Measurements from ENCODE around the gene CEP250. TPM values are rescaled to one million over a fixed set of nuclear protein-coding genes. Genes with fewer than 3 reads are reported as not detected.

The CEP250 gene
- total RNA-seq, 2 donors from 2014 or later, result 13.0 to 18.9 TPM

- DNase-seq (ENCODE audit: low spot score), result no peak
- Histone ChIP-seq H3K4me1 (no peaks in the 10 kb centered on the region), H3K36me3 (peaks cover 20% of the 10 kb centered on the region), H3K27ac (no peak overlapping the region), H3K4me3 (no peak overlapping the region), H3K9me3 (no peaks in the 10 kb centered on the region), H3K27me3 (no peaks in the 10 kb centered on the region)
- no peak for TF ChIP-seq CTCF (IDR thresholded peaks at IDR 0.05)
Observed at GRCh38 chr20:35559042-35559693, 103.8 kb downstream of the CEP250 start.

DNA sequence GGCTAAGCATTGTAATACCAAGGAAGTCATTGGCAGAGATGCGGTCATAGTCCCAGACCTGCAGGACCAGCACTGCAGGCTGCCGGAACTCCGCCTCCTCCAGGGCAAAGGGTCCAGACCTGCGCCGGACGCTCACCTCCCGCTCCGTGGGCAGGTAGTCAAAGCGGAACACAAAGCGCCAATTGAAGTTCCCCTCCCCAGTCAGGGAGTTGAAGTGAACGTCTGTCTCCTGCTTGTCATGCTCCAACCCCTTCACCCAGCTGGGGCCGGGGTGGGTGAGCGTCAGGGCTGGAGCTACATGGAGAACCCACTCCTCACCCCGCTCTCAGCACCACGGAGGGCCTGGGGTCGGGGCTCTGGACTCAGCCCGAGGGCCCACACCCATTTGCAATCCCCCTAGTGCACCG lies 104.7 kb downstream of the CEP250 start:
- H3K27me3 ChIP-seq, result no peaks in the 10 kb centered on the region
- H3K4me3 ChIP-seq, result no peak overlapping the region
- H3K4me1 ChIP-seq, result no peaks in the 10 kb centered on the region
- H3K36me3 ChIP-seq, result peaks cover 14% of the 10 kb centered on the region
- H3K9me3 ChIP-seq, result no peaks in the 10 kb centered on the region
- no peak for TF ChIP-seq CTCF (IDR thresholded peaks at IDR 0.05)
- H3K27ac ChIP-seq, result no peak overlapping the region
- no peak for DNase-seq (ENCODE audit: low spot score)

DNA sequence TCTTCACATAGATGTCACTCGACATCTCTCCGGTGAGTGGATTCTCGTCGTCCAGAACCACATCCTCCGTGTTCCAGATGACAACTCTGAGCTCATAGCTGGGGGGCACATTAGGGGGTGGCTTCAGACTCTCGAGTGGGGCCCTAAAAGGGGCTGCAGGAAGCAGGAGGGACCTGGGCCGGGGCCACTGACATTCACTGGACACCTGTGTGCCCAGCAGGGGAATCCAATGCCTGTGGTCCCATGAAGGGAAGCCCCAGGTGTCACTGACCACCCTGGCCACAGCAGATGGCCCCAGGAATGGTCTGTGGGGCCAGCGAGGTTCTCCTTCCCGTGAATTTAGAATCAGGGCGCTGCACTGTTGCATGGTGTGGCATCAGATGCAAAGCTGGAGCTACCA lies 105.1 kb downstream of the CEP250 start:
- H3K4me1 ChIP-seq, result no peaks in the 10 kb centered on the region
- no peak for TF ChIP-seq CTCF (IDR thresholded peaks at IDR 0.05)

GRCh38 chr20:35561268-35561667 lies 105.9 kb downstream of the CEP250 start:
- Histone ChIP-seq H3K36me3 (peaks cover 11% of the 10 kb centered on the region), H3K9me3 (no peaks in the 10 kb centered on the region), H3K4me3 (no peak overlapping the region), H3K27me3 (no peaks in the 10 kb centered on the region), H3K4me1 (no peaks in the 10 kb centered on the region), H3K27ac (no peak overlapping the region)
- DNase-seq (ENCODE audit: low spot score), result no peak
- peak in 1 of 2 donors; percentile 47 for TF ChIP-seq CTCF (IDR thresholded peaks at IDR 0.05)

More for the DNA sequence above, 105.1 kb downstream of the CEP250 start:
- Histone ChIP-seq H3K4me3 (no peak overlapping the region), H3K36me3 (peaks cover 11% of the 10 kb centered on the region), H3K27me3 (no peaks in the 10 kb centered on the region), H3K9me3 (no peaks in the 10 kb centered on the region), H3K27ac (no peak overlapping the region)
- DNase-seq (ENCODE audit: low spot score), result no peak

GRCh38 chr20:35561671-35562070 lies 106.3 kb downstream of the CEP250 start:
- no peaks in the 10 kb centered on the region for H3K9me3 ChIP-seq
- TF ChIP-seq CTCF (IDR thresholded peaks at IDR 0.05), result no peak
- H3K27me3 ChIP-seq, result no peaks in the 10 kb centered on the region
- H3K4me1 ChIP-seq, result no peaks in the 10 kb centered on the region
- peaks cover 10% of the 10 kb centered on the region for H3K36me3 ChIP-seq
- no peak overlapping the region for H3K4me3 ChIP-seq
- no peak for DNase-seq (ENCODE audit: low spot score)
- H3K27ac ChIP-seq, result no peak overlapping the region

Measured in right atrium auricular region (tissue), 2 donors.